ENCODE data around the gene ISM1.

ISM1 gene

DNA sequence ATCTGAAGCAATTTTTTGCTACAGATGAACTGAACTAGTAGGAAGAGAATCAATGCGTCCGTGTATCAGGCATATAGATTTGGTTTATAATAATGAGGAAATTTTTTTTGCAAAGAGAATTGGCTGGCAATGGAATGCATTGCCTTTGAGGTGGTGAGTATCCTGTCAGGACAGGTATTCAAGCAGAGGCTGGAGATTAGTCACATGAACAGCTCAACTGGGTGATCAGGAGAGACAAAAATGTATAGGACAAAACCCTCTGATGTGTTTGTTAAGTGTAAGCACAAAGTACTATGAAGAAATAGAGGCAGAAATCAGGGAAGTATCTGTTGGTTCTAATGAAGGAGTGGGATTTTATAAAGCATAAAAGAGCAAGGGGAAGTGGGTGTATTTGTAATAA lies 80.5 kb downstream of the ISM1 start:
- Histone ChIP-seq H3K79me2 (no peaks in the 10 kb centered on the region), H3K9ac (no peak overlapping the region), H3K4me2 (ENCODE audit: low read length) (no peak overlapping the region), H3K4me3 (ENCODE audit: low read depth, low read length) (no peak overlapping the region), H3K36me3 (ENCODE audit: control insufficient read depth, insufficient read depth, low read length) (no peaks in the 10 kb centered on the region), H2AFZ (no peak overlapping the region), H3K27ac (no peak overlapping the region), H3K4me1 (no peaks in the 10 kb centered on the region), H3K9me3 (ENCODE audit: control insufficient read depth, low read length) (no peaks in the 10 kb centered on the region), H3K27me3 (ENCODE audit: control insufficient read depth, insufficient read depth, low read length) (no peaks in the 10 kb centered on the region)
- TF ChIP-seq, protein P1, sequence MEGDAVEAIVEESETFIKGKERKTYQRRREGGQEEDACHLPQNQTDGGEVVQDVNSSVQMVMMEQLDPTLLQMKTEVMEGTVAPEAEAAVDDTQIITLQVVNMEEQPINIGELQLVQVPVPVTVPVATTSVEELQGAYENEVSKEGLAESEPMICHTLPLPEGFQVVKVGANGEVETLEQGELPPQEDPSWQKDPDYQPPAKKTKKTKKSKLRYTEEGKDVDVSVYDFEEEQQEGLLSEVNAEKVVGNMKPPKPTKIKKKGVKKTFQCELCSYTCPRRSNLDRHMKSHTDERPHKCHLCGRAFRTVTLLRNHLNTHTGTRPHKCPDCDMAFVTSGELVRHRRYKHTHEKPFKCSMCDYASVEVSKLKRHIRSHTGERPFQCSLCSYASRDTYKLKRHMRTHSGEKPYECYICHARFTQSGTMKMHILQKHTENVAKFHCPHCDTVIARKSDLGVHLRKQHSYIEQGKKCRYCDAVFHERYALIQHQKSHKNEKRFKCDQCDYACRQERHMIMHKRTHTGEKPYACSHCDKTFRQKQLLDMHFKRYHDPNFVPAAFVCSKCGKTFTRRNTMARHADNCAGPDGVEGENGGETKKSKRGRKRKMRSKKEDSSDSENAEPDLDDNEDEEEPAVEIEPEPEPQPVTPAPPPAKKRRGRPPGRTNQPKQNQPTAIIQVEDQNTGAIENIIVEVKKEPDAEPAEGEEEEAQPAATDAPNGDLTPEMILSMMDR (IDR thresholded peaks at IDR 0.05), result no peak

DNA sequence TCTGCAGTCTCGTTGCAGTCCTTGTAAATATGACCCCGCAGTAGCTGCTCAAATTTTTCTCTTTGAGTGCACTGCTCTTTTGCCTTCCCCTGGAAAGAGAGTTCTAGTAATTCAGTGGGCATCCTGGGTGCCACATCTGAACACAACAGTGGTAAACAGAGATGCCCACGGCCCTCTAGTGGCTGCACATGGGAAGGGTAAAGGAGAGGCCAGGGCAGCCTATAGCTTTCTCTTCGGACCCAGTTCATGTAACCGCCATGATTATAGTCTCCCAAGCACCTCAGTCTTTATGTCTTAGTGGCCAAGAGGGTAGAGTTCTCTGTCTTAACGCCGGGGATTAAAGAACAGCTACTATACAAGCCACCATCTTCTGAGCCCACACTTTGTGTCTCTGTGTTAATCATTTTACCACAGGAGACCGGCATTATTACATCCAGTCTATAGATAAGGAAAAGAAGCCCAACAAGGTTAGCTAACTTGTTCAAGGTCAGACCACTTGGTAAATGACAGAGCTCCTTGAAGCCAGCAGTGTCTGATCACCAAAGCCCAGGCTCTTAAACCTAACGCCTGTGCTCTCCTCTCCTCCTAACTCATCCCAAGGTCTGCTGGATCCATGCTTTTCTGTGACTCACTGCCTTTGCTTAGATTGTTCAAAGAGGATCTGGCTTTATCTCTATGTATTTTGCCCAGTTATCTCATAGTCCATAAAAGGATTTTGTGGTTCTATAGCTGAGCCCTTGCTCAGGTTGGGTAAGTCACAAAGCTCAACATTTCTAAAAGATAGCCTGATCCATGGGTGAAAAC lies 81.8 kb downstream of the ISM1 start:
- Histone ChIP-seq H3K4me2 (ENCODE audit: low read length) (no peak overlapping the region), H3K9ac (no peak overlapping the region), H3K27ac (no peak overlapping the region), H3K4me1 (no peaks in the 10 kb centered on the region), H3K79me2 (no peaks in the 10 kb centered on the region), H3K4me3 (ENCODE audit: low read depth, low read length) (no peak overlapping the region), H3K9me3 (ENCODE audit: control insufficient read depth, low read length) (no peaks in the 10 kb centered on the region), H3K27me3 (ENCODE audit: control insufficient read depth, insufficient read depth, low read length) (no peaks in the 10 kb centered on the region), H2AFZ (no peak overlapping the region), H3K36me3 (ENCODE audit: control insufficient read depth, insufficient read depth, low read length) (no peaks in the 10 kb centered on the region)
- TF ChIP-seq, protein P1 (IDR thresholded peaks at IDR 0.05), result peak; percentile 66

DNA sequence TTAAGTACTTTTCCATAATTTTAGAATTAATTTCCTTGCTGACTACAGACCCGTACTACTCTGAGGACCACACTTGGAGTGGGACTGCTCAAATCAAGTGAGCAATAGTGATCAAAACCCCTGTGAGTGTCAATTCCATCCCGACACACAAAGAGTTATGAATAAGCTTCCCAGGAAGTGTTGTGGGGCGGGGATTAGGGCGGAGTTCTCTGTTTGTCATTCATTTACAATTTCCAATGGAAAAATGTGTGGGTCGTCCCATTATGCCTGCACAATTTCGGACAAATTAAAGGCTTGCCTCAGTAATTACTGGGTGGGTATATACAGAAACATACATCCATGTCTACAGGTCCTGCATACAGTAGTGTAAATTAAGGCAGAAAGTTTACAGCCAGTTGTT lies 84.2 kb downstream of the ISM1 start:
- Histone ChIP-seq H3K4me2 (ENCODE audit: low read length) (no peak overlapping the region), H3K27me3 (ENCODE audit: control insufficient read depth, insufficient read depth, low read length) (no peaks in the 10 kb centered on the region), H2AFZ (no peak overlapping the region), H3K36me3 (ENCODE audit: control insufficient read depth, insufficient read depth, low read length) (no peaks in the 10 kb centered on the region), H3K9ac (no peak overlapping the region), H3K4me3 (ENCODE audit: low read depth, low read length) (no peak overlapping the region), H3K27ac (no peak overlapping the region), H3K9me3 (ENCODE audit: control insufficient read depth, low read length) (no peaks in the 10 kb centered on the region), H3K79me2 (no peaks in the 10 kb centered on the region), H3K4me1 (no peaks in the 10 kb centered on the region)
- TF ChIP-seq, protein P1 (IDR thresholded peaks at IDR 0.05), result no peak

DNA sequence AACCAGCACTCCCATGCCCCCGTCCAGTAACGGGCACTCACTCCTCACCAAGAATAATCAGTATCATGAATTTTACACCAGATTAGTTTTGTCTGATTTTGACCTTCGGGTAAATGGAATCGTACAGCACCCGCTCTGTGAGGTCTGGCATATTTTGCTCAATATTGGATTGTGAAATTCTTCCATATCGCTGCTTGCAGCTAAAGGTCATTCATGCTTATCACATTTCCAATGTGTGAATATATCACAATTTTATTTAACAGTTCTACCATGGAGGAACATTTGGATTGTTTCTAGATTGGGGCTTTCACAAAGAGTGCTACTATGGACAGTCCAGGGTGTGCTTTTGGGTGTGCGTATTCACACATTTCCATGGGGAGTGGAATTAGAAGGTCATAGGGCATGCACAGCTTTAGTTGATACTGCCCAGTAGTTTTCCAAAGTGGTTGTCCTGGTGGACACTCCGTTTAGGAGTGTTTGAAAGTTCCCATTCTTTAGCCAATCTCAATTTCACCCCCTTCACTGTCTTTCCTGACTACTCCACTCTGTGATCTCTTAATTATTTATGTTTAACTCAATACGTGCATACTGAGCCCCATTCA lies 86.6 kb downstream of the ISM1 start:
- Histone ChIP-seq H3K9ac (no peak overlapping the region), H3K27ac (no peak overlapping the region), H3K27me3 (ENCODE audit: control insufficient read depth, insufficient read depth, low read length) (no peaks in the 10 kb centered on the region), H3K4me1 (no peaks in the 10 kb centered on the region), H3K36me3 (ENCODE audit: control insufficient read depth, insufficient read depth, low read length) (no peaks in the 10 kb centered on the region), H3K4me2 (ENCODE audit: low read length) (no peak overlapping the region), H3K4me3 (ENCODE audit: low read depth, low read length) (no peak overlapping the region), H2AFZ (no peak overlapping the region), H3K9me3 (ENCODE audit: control insufficient read depth, low read length) (no peaks in the 10 kb centered on the region), H3K79me2 (no peaks in the 10 kb centered on the region)
- TF ChIP-seq, protein P1 (IDR thresholded peaks at IDR 0.05), result no peak
